ENCODE data around the gene FYB1.

The FYB1 gene

GRCh38 chr5:39059064-39059463, 160.3 kb downstream of the FYB1 start:
- TF ChIP-seq TCF4 (CRISPR knock-in tag; IDR thresholded peaks at IDR 0.05; ENCODE audit: borderline replicate concordance) (no peak), ZNF70 (CRISPR knock-in tag; IDR thresholded peaks at IDR 0.05) (no peak), SNAI2 (CRISPR knock-in tag; IDR thresholded peaks at IDR 0.05) (no peak), POU6F1 (CRISPR knock-in tag; IDR thresholded peaks at IDR 0.05; ENCODE audit: borderline replicate concordance, low read depth) (no peak), GLIS3 (CRISPR knock-in tag; IDR thresholded peaks at IDR 0.05) (no peak), ARNTL (CRISPR knock-in tag; IDR thresholded peaks at IDR 0.05; ENCODE audit: borderline replicate concordance, low read depth) (no peak), TOX (CRISPR knock-in tag; IDR thresholded peaks at IDR 0.05; ENCODE audit: borderline replicate concordance) (no peak), TSHZ2 (CRISPR knock-in tag; IDR thresholded peaks at IDR 0.05) (no peak), CSRNP3 (CRISPR knock-in tag; IDR thresholded peaks at IDR 0.05) (no peak), ESRRG (CRISPR knock-in tag; IDR thresholded peaks at IDR 0.05) (no peak), ISL1 (CRISPR knock-in tag; IDR thresholded peaks at IDR 0.05) (no peak), ZNF565 (CRISPR knock-in tag; conservative IDR thresholded peaks at IDR 0.05; ENCODE audit: low read depth) (no peak), CSDC2 (CRISPR knock-in tag; IDR thresholded peaks at IDR 0.05) (no peak), PPARA (CRISPR knock-in tag; IDR thresholded peaks at IDR 0.05; ENCODE audit: borderline replicate concordance) (no peak), ZC3H10 (CRISPR knock-in tag; IDR thresholded peaks at IDR 0.05) (no peak), ZNF8 (CRISPR knock-in tag; IDR thresholded peaks at IDR 0.05) (no peak), OSR1 (CRISPR knock-in tag; IDR thresholded peaks at IDR 0.05) (no peak), BACH2 (CRISPR knock-in tag; IDR thresholded peaks at IDR 0.05; ENCODE audit: borderline replicate concordance) (no peak)
- ATAC-seq = no peak

DNA sequence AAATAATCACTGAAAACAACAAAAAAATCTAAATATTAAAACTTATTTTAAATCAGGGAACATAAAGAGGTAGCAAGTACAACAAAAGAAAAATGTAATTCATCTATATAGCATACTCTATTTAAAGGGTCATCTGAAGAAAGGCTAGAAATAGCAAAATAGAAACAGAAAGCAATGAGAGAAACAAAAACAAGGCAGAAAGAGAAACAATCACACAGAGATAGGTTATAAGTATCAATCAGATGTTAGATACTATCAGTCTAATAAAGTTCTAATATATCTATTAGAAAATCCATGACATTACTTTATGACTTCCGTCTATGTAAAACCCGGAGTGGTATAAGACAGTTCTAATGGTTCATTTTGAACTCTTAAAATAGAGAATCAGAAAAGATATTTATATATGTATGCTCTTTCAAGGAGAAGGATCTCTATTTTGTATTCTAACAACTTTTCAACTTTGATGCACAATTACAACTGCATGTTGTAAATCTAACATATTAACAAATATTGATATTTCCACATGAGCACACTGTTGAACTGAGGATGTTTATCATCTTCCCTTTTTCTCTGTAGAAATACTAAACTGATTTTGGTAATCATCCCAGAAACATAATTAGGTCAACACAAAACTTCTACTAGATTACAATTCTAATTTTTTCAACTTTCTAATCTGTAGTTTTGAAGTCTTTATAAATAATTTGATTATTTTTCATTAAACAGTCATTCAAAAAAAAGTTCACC, 161.0 kb downstream of the FYB1 start:
- no peak for TF ChIP-seq ZNF8 (CRISPR knock-in tag; IDR thresholded peaks at IDR 0.05)
- TF ChIP-seq TSHZ2 (CRISPR knock-in tag; IDR thresholded peaks at IDR 0.05) = no peak
- TF ChIP-seq ZC3H10 (CRISPR knock-in tag; IDR thresholded peaks at IDR 0.05) = no peak
- TF ChIP-seq ARNTL (CRISPR knock-in tag; IDR thresholded peaks at IDR 0.05; ENCODE audit: borderline replicate concordance, low read depth) = no peak
- no peak for TF ChIP-seq TCF4 (CRISPR knock-in tag; IDR thresholded peaks at IDR 0.05; ENCODE audit: borderline replicate concordance)
- no peak for TF ChIP-seq SNAI2 (CRISPR knock-in tag; IDR thresholded peaks at IDR 0.05)
- TF ChIP-seq GLIS3 (CRISPR knock-in tag; IDR thresholded peaks at IDR 0.05) = no peak
- TF ChIP-seq BACH2 (CRISPR knock-in tag; IDR thresholded peaks at IDR 0.05; ENCODE audit: borderline replicate concordance) = no peak
- TF ChIP-seq ZFP3 (CRISPR knock-in tag; IDR thresholded peaks at IDR 0.05) = no peak
- no peak for TF ChIP-seq CSRNP3 (CRISPR knock-in tag; IDR thresholded peaks at IDR 0.05)
- no peak for TF ChIP-seq RARB (CRISPR knock-in tag; IDR thresholded peaks at IDR 0.05)
- TF ChIP-seq ZNF565 (CRISPR knock-in tag; conservative IDR thresholded peaks at IDR 0.05; ENCODE audit: low read depth) = no peak
- TF ChIP-seq CREB5 (CRISPR knock-in tag; IDR thresholded peaks at IDR 0.05; ENCODE audit: low read depth) = no peak
- no peak for TF ChIP-seq ISL1 (CRISPR knock-in tag; IDR thresholded peaks at IDR 0.05)
- TF ChIP-seq TOX (CRISPR knock-in tag; IDR thresholded peaks at IDR 0.05; ENCODE audit: borderline replicate concordance) = no peak
- no peak for TF ChIP-seq ZNF70 (CRISPR knock-in tag; IDR thresholded peaks at IDR 0.05)
- no peak; the same call in 2 of the 3 replicates for ATAC-seq
